ENCODE results near the gene GSDME.
"Not testable (repeated sequence)": the region's sequence is repeated elsewhere in the genome, so short reads cannot be mapped to it uniquely, and the experiment has no call there.

Gene GSDME

DNA sequence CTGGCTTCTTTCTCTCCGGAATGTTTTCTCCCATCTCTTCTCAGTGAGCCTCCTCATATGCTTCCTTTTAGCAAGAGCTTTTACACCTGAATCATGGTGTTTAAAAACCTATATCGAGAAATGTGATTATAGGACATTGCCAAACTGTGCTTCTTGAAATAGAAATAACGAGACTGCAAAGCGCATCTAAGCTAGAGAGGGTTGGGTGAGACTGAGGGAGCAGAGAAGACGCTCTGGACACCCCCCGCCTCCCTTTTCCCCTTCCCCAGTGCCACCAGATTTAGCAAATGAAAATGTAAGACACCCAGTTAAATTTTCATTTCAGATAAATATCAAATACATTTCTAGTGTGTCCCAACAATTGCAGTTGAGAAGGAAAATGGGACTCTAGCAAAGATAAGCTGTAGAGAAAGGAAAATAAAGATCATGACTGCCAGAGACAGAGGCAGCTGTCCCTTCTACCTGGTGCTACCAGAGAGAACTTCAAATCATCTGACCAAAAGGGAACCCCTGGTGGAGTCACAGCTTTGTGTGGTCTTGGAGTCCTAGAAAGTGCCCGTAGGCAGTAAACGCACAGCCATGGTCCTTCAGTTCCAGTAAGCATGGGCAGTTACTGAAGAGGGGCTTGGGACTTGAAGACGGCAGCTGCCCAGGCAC is 14.6 kb downstream of the GSDME start:
- DNase-seq (ENCODE audit: low read depth, low spot score), result no peak

DNA sequence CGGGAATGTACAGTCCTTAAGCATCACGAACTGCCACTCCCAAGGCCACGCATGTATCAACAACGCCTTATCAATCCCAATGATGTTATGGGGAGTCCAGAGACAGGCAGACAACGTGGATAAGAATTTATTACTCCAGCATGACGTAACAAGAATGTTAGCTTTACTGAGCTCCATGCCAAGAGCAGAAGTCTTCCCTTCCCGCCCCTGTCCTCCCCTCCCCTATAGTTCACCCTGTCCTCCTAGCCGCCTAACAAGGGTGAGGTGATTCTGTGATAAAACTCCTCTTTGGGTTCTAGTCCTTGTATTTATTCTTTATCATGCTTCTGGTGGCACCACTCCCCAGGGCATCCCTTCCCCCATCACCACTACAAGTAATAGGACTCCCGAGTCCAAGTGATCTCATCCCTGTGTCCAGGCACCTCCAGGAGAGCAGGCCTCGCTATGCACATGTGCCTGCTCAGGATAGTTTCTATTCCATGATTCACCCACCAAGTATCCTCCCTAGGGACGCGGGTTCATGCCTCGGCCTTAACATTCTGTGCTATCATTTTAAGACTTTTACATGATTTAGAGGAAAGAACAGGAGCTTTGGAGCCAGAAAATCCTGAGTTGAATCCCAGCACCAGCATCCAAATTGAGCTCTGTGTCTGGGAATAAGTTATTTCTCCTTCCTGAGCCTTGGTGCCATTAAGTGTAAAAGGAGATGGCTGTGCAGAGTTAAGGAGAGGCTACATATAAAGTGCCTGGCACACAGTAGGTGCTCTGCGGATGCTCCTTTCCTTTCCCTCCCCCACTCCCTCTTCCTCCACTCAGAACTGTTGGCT is 15.4 kb downstream of the GSDME start:
- DNase-seq (ENCODE audit: low read depth, low spot score), result no peak

DNA sequence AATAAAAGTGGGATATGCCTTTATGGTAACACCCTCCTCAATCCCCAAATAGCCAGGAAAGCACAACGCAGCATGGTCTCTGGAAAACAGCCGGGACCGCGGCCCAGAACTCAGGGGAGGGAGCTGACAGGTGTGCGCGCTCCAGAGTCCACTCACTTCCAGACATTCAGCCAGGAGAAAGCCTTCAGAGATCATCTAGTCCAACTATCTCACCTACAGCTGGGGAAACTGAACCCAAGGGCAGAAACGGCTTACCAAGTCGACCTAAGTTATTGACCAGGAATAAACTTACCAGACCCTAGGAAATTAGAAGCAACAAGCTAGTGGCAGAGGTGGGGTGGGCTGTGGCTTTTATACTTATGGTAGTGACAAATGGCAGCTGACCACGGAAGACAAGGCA is 16.4 kb downstream of the GSDME start:
- no peak for DNase-seq (ENCODE audit: low read depth, low spot score)

DNA sequence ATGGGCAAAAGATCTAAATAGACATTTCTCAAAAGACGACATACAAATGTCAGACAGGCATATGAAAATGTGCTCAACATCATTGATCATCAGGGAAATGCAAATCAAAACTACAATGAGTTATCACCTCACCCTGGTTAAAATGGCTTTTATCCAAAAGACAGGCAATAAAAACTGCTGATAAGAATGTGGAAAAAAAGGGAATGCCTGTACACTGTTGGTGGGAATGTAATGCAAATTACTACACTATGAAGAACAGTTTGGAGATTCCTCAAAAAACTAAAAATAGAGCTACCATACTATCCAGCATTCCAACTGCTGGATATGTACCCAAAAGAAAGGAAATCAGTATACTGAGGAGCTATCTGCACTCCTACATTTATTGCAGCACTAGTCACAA is 18.0 kb downstream of the GSDME start:
- no peak for DNase-seq (ENCODE audit: low read depth, low spot score)

DNA sequence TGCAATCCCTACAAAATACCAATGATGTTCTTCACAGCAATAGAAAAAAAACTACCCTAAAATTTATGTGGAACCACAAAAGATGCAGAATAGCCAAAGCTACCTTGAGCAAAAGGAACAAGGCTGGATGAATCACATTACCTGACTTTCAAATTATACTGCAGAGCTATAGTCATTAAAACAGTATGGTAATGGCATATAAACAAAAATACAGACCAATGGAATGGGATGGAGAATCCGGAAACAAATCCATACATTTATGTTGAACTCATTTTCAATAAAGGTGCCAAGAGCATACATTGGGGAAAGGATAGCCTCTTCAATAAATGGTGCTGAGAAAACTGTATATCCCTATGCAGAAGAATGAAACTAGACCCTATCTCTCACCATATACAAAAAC is 18.7 kb downstream of the GSDME start:
- DNase-seq (ENCODE audit: low read depth, low spot score), result no peak

GRCh38 chr7:24737281-24737680 is 20.0 kb downstream of the GSDME start:
- DNase-seq (ENCODE audit: low read depth, low spot score), result no peak

GRCh38 chr7:24735594-24735993 is 21.7 kb downstream of the GSDME start:
- not testable (repeated sequence) for DNase-seq (ENCODE audit: low read depth, low spot score)

GRCh38 chr7:24734306-24734705 is 23.0 kb downstream of the GSDME start:
- DNase-seq (ENCODE audit: low read depth, low spot score), result no peak

- DNase-seq (ENCODE audit: low read depth, low spot score), result no peak
Observed at GRCh38 chr7:24733414-24734060, 23.7 kb downstream of the GSDME start.

- DNase-seq (ENCODE audit: low read depth, low spot score), result no peak
Observed at GRCh38 chr7:24732646-24733413, 24.4 kb downstream of the GSDME start.

DNA sequence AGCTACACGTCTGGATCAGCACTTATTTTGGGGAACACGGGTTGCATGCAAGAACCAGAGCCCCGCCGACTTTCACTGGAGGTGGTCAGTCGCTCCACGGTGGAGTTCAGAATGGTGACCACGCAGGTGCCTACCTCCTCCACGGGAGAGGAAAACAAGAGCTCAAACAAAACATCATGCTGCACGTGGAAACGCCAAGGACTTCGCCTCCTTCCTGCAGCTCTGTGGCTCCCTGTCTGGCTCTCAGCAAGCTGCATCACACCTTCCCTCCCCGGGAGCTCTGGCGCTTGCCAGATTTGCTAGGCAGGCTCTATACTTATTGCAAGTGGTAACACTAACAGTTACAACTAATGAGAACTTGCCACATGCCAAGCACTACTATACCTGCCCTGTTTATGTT is 26.0 kb downstream of the GSDME start:
- no peak for DNase-seq (ENCODE audit: low read depth, low spot score)

DNA sequence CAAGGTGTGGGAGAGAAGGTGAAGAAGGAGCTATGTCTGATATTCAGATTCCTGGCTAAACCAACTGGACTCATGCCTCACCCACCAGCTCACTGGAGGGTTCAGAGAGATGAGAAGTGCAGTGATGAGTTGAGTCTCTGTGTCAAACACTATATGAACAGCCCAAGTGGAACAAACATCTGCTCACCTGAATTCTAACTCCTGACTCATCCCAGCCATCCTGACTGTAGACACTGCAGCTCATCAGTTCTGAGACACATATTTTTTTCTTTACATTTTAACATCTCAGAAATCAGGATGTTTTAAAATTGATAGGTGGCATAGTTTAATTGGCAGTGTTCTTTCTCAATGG is 27.3 kb downstream of the GSDME start:
- no peak for DNase-seq (ENCODE audit: low read depth, low spot score)

GRCh38 chr7:24729365-24730017 is 27.8 kb downstream of the GSDME start:
- no peak for DNase-seq (ENCODE audit: low read depth, low spot score)

DNA sequence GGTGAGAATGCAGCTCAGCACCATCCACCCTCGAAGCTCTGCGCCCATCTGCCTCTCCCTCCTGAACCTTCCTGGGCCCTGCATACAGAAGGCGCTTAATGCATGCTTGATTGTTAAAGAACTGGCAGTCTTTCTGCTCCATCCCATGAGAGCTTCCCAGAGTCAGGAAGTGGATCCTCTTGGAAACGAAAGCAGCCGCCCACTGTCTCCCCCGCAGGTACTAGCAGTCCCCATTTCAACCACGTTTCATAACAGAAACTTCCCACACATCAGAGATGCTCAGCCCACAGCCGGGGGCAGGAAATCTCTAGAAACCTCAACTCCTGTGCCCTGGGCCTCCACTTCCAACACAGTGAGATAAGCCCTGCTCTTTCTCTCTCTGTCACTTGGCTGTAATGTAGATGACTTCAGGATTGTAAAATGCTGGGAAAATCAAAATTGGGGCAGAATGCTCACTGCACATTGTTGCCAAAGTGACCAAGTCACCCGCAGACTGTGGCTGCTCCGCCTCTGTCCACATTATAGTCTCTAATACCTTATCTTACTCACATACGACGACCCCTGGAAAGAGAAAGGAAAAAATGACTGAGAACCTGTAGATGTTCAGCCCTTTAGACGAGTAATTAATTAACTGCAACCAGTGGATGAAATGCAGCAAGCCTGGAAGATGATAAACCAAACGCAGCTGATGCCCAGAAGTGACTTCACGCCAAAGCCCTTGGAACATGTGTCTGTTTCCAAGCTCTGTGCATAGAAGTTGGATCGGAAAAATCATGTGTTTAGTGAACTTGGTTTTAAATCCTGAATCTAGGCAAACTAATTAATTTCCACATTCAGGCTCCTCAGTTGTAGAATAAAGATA is 28.5 kb downstream of the GSDME start:
- no peak for DNase-seq (ENCODE audit: low read depth, low spot score)

DNA sequence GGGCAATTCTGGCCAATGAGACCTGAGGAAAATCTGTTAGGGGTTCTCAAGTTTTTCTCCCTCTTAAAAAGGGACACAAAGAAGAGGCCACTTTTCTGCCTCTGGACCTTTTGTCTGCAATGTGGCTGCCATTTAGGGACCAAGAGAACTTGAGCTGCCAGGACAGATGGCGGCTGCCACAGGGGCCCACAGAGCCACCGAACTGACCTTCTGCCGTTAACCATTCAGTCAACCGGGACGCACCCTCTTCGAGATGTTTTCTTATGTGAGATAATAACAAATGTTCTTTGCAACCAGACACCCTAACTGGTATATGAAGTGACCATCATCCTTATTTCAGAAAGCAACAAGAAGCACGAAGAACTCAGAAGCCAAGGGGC is 29.2 kb downstream of the GSDME start:
- no peak for DNase-seq (ENCODE audit: low read depth, low spot score)

- DNase-seq (ENCODE audit: low read depth, low spot score), result no peak
Observed at GRCh38 chr7:24727154-24728120, 29.8 kb downstream of the GSDME start.

DNA sequence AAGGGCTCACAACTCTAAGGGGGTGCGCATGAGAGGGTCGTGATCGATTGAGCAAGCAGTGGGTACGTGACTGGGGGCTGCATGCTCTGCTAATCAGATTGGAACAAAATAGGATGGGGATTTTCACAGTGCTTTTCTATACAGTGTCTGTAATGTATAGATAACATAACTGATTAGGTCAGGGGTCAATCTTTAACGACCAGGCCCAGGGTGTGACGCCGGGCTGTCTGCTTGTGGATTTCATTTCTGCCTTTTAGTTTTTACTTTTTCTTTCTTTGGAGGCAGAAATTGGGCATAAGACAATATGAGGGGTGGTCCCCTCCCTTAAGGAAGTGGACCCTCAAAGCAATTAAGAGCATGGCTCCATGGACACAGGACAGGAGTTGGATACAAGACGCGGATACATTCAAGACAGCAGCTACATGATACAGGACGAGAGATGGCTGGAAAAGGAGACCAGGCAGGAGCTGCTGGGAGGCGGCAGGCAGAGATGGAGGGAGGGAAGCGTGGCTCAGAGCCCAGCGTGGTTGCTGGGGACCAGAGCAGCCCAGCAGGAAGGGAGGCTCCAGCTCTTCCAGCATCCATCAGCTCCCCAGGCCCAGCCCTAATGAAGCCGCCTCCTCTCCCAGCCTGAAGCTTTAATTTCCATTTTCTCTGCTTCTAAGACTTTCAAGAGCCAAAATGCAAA is 31.6 kb downstream of the GSDME start:
- no peak for DNase-seq (ENCODE audit: low read depth, low spot score)

GRCh38 chr7:24724451-24725190 is 32.6 kb downstream of the GSDME start:
- no peak for DNase-seq (ENCODE audit: low read depth, low spot score)
